Measurements from ENCODE around the gene FCN1. TPM values are rescaled to one million over a fixed set of nuclear protein-coding genes. Genes with fewer than 3 reads are reported as not detected.

Gene FCN1
- total RNA-seq, 1 donor from 2014 or later: not detected

GRCh38 chr9:134895567-134895907 lies 22.2 kb downstream of the FCN1 start:
- DNase-seq (ENCODE audit: low spot score): no peak
- no peak overlapping the region for H3K4me2 ChIP-seq
- no peaks in the 10 kb centered on the region for H3K27me3 ChIP-seq
- H4K20me1 ChIP-seq (ENCODE audit: low read depth): no peaks in the 10 kb centered on the region
- H2AFZ ChIP-seq (replicated peaks): no peak overlapping the region
- no peaks in the 10 kb centered on the region for H3K79me2 ChIP-seq (ENCODE audit: low read depth)
- peaks cover 16% of the 10 kb centered on the region for H3K9me3 Mint-ChIP-seq
- H3K4me3 Mint-ChIP-seq: no peak overlapping the region
- no peaks in the 10 kb centered on the region for H3K9me3 ChIP-seq (ENCODE audit: low read depth)
- no peaks in the 10 kb centered on the region for H3K36me3 Mint-ChIP-seq
- H3K27me3 Mint-ChIP-seq (ENCODE audit: insufficient read depth, low read depth): peaks cover 2% of the 10 kb centered on the region
- H3K27ac ChIP-seq: no peak overlapping the region
- H3K4me1 ChIP-seq: no peaks in the 10 kb centered on the region
- H3K36me3 ChIP-seq: no peaks in the 10 kb centered on the region
- H3K4me3 ChIP-seq: no peak overlapping the region
- no peak for TF ChIP-seq CTCF (IDR thresholded peaks at IDR 0.05)
- TF ChIP-seq EZH2 (IDR thresholded peaks at IDR 0.05): no peak
- no peak for TF ChIP-seq EZH2phosphoT487 (IDR thresholded peaks at IDR 0.05)
- H3K4me1 Mint-ChIP-seq: no peaks in the 10 kb centered on the region
- no peaks in the 10 kb centered on the region for H3F3A ChIP-seq (ENCODE audit: low read depth)
- no peak overlapping the region for H3K9ac ChIP-seq
- H3K27ac Mint-ChIP-seq: no peak overlapping the region

- H4K20me1 ChIP-seq (ENCODE audit: low read depth): no peaks in the 10 kb centered on the region
- H3K4me3 ChIP-seq: no peak overlapping the region
- no peaks in the 10 kb centered on the region for H3K9me3 ChIP-seq (ENCODE audit: low read depth)
- H2AFZ ChIP-seq (replicated peaks): no peak overlapping the region
- H3K36me3 ChIP-seq: no peaks in the 10 kb centered on the region
- peaks cover 2% of the 10 kb centered on the region for H3K27me3 Mint-ChIP-seq (ENCODE audit: insufficient read depth, low read depth)
- no peaks in the 10 kb centered on the region for H3K36me3 Mint-ChIP-seq
- H3K4me3 Mint-ChIP-seq: no peak overlapping the region
- no peaks in the 10 kb centered on the region for H3F3A ChIP-seq (ENCODE audit: low read depth)
- H3K4me1 Mint-ChIP-seq: no peaks in the 10 kb centered on the region
- H3K4me2 ChIP-seq: no peak overlapping the region
- no peak for DNase-seq (ENCODE audit: low spot score)
- no peaks in the 10 kb centered on the region for H3K27me3 ChIP-seq
- no peaks in the 10 kb centered on the region for H3K4me1 ChIP-seq
- H3K9me3 Mint-ChIP-seq: peaks cover 15% of the 10 kb centered on the region
- no peak overlapping the region for H3K27ac Mint-ChIP-seq
- no peak for TF ChIP-seq CTCF (IDR thresholded peaks at IDR 0.05)
- TF ChIP-seq EZH2phosphoT487 (IDR thresholded peaks at IDR 0.05): no peak
- TF ChIP-seq EZH2 (IDR thresholded peaks at IDR 0.05): no peak
- H3K9ac ChIP-seq: no peak overlapping the region
- no peaks in the 10 kb centered on the region for H3K79me2 ChIP-seq (ENCODE audit: low read depth)
- no peak overlapping the region for H3K27ac ChIP-seq
These were observed 22.6 kb downstream of the FCN1 start for GRCh38 chr9:134895097-134895496.

- H3K9me3 Mint-ChIP-seq: peaks cover 13% of the 10 kb centered on the region
- Histone ChIP-seq H3K9ac (no peak overlapping the region), H3K4me2 (no peak overlapping the region), H4K20me1 (ENCODE audit: low read depth) (no peaks in the 10 kb centered on the region), H3F3A (ENCODE audit: low read depth) (no peaks in the 10 kb centered on the region), H3K4me3 (no peak overlapping the region), H3K4me1 (no peaks in the 10 kb centered on the region), H3K79me2 (ENCODE audit: low read depth) (no peaks in the 10 kb centered on the region), H3K36me3 (no peaks in the 10 kb centered on the region), H3K27ac (no peak overlapping the region), H2AFZ (replicated peaks) (no peak overlapping the region), H3K27me3 (no peaks in the 10 kb centered on the region), H3K9me3 (ENCODE audit: low read depth) (no peaks in the 10 kb centered on the region)
- H3K4me3 Mint-ChIP-seq: no peak overlapping the region
- no peaks in the 10 kb centered on the region for H3K36me3 Mint-ChIP-seq
- peaks cover 2% of the 10 kb centered on the region for H3K27me3 Mint-ChIP-seq (ENCODE audit: insufficient read depth, low read depth)
- H3K27ac Mint-ChIP-seq: no peak overlapping the region
- no peak for DNase-seq (ENCODE audit: low spot score)
- H3K4me1 Mint-ChIP-seq: no peaks in the 10 kb centered on the region
- TF ChIP-seq EZH2phosphoT487 (IDR thresholded peaks at IDR 0.05): no peak
- no peak for TF ChIP-seq EZH2 (IDR thresholded peaks at IDR 0.05)
- TF ChIP-seq CTCF (IDR thresholded peaks at IDR 0.05): no peak
These were observed 23.4 kb downstream of the FCN1 start for GRCh38 chr9:134894136-134894860.
